Stimulated activated CD4-positive, alpha-beta T cell treated with anti-CD3 and anti-CD28 coated beads, Interleukin-1b, Interleukin-23, amount 100 ng/mL, for 1 hour (primary cell): ENCODE results near the gene MLPH.
"Not testable (repeated sequence)": the region's sequence is repeated elsewhere in the genome, so short reads cannot be mapped to it uniquely, and the experiment has no call there.

Experiments
- DNase-seq, 2 donors: peaks; one replicate each; pipeline ENCODE4 v3.0.0-alpha.2; 2020; ENCODE audit warnings: low read depth in 2 of 2

The MLPH gene

GRCh38 chr2:237583385-237584295 lies 96.6 kb downstream of the MLPH start:
- DNase-seq = no peak

GRCh38 chr2:237585590-237586221 lies 98.7 kb downstream of the MLPH start:
- DNase-seq = no peak

GRCh38 chr2:237588044-237588696 lies 101.1 kb downstream of the MLPH start:
- no peak for DNase-seq

- no peak for DNase-seq
These were observed 103.5 kb downstream of the MLPH start, which contains the start of gene RAB17 for GRCh38 chr2:237590272-237591140. Gene RAB17, minus strand, starts transcription at chr2:237590734. Its CDS starts 4,580 bp downstream, at chr2:237586154.

GRCh38 chr2:237591141-237591881 lies 104.3 kb downstream of the MLPH start:
- DNase-seq = no peak

- no peak for DNase-seq
These were observed 105.5 kb downstream of the MLPH start for GRCh38 chr2:237592425-237592980.

DNA sequence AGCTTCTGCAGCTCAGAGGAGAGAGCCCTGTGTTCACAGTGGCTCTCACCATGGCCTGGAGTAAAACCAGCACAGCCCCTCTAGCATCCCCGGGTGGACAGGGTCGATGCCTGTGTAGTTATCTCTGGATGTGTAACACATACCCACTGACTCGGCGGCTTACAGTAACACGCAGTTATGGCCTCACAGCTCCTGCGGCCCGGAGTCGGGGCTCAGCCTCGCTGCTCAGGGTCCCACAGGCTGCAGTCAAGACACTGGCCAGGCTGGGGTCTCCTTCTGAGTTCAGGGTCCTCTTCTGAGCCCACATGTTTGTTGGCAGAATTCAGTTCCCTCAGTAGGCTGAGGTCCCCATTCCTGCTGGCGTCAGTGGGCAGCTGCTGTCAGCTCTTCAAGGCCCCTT lies 106.0 kb downstream of the MLPH start:
- no peak for DNase-seq

DNA sequence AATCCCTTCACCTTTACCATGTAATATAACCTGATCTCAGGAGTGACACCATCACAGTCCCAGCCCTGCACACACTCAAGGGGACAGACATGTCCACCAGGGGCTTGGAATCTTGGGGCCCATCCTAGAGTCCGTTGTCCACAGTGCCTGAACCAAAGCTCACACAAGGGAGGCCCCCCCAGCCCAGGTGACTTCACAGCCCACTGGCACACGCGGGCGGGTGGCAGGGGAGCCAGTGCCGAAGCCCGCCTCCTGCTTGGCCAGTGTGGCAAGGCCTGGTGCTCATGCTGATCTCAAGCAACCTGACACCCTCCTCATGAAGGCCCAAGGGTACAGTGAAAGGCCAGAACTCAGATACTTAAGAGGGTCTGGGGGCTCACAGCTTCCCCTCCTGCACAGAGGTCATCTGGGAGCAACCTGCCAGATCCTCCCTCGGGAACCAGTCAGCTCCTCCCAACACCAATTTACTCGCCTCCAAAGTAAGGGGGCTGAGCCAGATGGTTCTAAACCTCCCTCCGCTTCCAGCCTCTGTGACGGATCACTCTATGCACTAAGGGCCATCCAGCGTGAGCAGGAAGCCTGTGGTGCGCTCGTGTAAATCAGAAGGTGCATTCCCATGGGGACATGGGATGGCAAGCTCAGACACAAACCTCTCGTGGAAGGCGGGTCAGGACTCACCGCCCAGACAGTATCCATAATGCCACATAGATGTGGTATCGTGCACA lies 106.7 kb downstream of the MLPH start:
- no peak for DNase-seq

DNA sequence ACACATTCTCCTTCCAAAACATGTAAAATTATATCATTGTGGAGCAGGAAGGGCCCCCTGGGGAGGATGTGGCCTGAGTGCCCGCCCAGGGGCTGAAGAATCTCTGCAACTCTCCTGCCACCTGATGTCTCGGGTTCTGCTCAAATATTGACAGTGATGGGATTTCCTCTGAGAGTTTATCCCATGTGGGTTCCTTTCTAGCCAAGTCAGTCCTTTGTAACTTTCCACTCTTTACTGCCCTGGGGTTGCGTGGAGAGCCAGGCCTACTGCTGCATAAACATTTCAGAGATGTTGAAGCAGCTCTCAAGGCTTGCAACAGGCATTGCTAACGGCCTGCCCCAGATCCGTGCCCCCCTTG lies 107.4 kb downstream of the MLPH start:
- no peak for DNase-seq

DNA sequence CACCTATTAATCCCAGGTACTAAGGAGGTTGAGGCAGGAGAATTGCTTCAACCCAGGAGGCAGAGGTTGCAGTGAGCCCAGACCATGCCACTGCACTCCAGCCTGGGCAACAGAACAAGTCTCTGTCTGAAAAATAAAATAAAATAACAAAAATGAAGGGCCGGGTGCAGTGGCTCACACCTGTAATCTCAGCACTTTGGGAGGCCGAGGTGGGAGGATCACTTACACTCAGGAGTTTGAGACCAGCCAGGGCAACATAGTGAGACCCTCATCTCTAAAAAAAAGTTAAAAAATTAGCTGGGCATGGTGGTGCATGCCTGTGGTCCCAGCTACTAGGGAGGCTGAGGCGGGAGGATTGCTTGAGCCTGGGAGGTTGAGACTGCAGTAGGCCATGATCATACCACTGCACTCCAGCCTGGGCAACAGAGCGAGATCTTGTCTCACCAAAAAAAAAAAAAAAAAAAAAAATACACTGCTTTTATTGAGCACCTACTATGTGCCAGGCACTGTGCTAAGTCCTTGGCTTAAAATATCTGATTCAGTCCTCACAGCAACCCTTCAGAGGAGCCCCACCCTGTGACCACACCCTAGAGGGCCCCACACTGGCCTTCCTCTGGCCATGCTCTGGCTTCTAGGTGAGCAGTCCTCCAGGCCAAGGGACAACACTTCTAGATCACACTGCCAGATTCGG lies 108.9 kb downstream of the MLPH start:
- not testable (repeated sequence) for DNase-seq

GRCh38 chr2:237596520-237597195 lies 109.6 kb downstream of the MLPH start:
- DNase-seq = no peak

- DNase-seq = no peak
These were observed 110.4 kb downstream of the MLPH start for GRCh38 chr2:237597196-237598145.

GRCh38 chr2:237598468-237599208 lies 111.6 kb downstream of the MLPH start:
- DNase-seq = no peak

GRCh38 chr2:237599465-237600110 lies 112.5 kb downstream of the MLPH start:
- no peak for DNase-seq

- no peak for DNase-seq
These were observed 113.3 kb downstream of the MLPH start for GRCh38 chr2:237600205-237600846.
